Measurements from ENCODE around the gene SLFN14.
"Not testable (repeated sequence)": the region's sequence is repeated elsewhere in the genome, so short reads cannot be mapped to it uniquely, and the experiment has no call there.

The SLFN14 gene

GRCh38 chr17:35559495-35560210 lies 966 bp downstream of the SLFN14 start:
- DNase-seq (ENCODE audit: low read depth, low spot score): no peak

- no peak for DNase-seq (ENCODE audit: low read depth, low spot score)
Measured at GRCh38 chr17:35557353-35557752, 3.3 kb downstream of the SLFN14 start.

DNA sequence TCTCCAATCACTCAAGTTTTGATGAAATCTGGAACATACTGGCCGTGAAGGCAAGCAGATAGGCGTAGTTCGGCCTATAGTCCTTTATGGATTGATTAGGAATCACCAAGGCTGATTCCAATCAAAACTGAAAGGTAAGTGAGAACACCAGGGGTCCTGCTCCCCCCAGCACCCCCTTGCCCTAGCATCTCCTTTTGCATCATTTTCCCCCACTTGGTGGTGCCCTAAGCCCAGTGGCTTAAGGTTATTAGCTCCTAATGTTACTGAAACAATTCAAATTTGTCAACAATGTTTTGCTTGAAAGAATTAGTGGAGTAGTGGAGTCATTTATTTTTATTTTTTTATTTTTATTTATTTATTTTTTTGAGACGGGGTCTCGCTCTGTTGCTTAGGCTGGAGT lies 4.9 kb downstream of the SLFN14 start:
- DNase-seq (ENCODE audit: low read depth, low spot score): no peak

DNA sequence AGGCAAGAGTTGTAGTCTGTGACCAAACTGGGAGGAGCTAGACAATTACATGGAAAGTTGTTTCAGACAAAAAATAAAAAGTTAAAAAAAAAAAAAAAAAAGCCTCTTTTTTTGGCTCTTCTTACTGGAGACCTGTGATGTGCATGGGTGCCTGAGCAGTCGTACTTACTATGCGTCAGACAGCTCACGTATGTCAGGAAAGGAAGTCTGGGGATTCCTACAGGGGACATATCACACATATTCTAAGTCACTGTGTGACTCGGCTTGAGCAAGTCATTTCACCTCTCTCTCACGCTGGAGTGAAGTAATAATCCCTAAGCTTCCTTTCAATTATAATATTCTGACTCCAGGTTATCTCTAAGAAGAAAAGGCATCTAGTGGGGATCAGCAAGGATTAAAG lies 6.0 kb downstream of the SLFN14 start:
- DNase-seq (ENCODE audit: low read depth, low spot score): no peak

- DNase-seq (ENCODE audit: low read depth, low spot score): no peak
Measured at GRCh38 chr17:35553310-35553709, 7.3 kb downstream of the SLFN14 start.

DNA sequence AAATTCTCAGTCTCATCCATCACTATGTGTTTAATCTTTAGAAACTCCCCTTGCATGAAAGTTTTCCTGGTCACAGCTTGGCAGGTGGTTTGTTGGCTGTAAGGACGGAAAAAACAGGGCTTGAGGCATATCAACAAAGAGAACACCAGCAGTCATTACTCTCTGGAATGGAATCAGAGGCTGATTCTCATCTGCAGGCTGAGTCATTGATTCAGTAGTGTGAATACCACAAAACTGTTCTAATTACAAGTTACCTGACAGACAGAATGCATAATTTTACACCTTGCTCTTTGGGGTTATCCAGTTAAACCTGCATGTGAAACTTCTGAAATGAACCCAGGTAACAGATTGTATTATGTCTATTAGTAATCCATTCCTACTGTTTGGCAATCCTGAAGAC lies 11.6 kb downstream of the SLFN14 start:
- no peak for DNase-seq (ENCODE audit: low read depth, low spot score)

DNA sequence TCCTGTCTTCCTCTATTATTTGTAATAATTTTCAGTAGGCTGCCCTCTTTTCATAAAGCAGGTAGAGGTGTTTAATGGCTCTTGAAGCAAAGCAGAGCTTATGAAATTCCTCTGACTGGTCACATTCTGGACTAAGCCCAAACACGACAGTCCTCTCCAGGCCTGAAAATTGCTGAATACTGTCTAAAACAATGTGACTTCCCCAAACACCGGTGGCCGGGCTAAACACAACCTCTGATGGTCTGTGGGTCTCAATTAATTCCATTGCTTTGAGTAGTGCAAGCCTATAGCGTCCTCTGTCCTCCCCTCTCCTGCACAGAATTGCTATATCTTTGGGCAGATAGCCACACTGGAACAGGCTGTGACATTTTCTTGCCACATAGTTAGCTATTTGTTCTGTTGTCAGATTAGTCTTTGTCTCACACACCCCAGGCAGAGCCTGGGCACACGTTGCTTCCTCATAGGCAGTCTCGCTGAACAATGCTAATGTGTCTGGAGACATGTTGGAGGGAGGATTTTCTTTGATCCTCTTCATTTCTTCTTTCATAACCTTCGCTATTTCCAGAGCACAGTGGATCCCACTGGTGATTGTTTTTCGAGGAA lies 12.3 kb downstream of the SLFN14 start:
- DNase-seq (ENCODE audit: low read depth, low spot score): no peak

DNA sequence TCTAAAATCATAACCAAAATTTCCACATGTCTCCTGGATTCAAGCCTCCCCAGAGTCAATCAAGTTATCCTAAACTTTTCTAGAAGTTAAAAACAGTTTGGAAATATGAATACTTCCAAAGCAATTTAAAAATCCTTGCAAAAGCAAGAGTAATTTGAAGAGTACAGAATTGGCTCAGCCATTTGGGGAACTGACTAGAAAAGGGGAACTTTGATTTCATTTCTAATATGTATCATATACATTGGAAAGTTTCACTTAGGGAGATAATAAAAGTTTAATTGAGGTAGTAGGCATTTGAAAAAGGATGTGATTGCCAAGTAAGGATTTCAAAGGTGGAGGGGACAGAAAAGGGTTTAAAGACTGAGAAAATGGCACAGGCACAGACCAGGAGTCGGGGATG lies 14.1 kb downstream of the SLFN14 start:
- no peak for DNase-seq (ENCODE audit: low read depth, low spot score)

GRCh38 chr17:35545150-35545549 lies 15.5 kb downstream of the SLFN14 start:
- no peak for DNase-seq (ENCODE audit: low read depth, low spot score)

GRCh38 chr17:35543856-35544255 lies 16.8 kb downstream of the SLFN14 start:
- DNase-seq (ENCODE audit: low read depth, low spot score): no peak

- DNase-seq (ENCODE audit: low read depth, low spot score): no peak
Measured at GRCh38 chr17:35542990-35543389, 17.6 kb downstream of the SLFN14 start.

- DNase-seq (ENCODE audit: low read depth, low spot score): no peak
Measured at GRCh38 chr17:35541434-35541833, 19.2 kb downstream of the SLFN14 start.

GRCh38 chr17:35540589-35541404 lies 19.8 kb downstream of the SLFN14 start:
- no peak for DNase-seq (ENCODE audit: low read depth, low spot score)

DNA sequence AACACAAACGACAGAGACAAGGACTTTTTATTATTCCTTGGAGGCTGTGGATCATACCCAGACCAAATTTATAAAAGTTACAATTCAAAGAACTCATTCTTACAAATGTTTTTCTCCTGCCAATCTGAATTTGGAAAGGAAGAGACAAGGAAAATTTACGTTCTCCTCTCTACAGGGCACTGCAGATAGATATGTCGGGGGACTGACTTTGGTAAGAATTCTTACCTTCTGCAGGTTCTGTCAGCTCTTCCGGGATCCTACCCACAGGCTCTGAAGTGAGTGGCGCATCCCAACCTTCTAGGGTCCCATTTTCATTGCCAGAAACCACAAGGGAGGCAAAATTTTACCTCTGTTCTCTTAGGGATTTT lies 21.0 kb downstream of the SLFN14 start:
- DNase-seq (ENCODE audit: low read depth, low spot score): no peak

DNA sequence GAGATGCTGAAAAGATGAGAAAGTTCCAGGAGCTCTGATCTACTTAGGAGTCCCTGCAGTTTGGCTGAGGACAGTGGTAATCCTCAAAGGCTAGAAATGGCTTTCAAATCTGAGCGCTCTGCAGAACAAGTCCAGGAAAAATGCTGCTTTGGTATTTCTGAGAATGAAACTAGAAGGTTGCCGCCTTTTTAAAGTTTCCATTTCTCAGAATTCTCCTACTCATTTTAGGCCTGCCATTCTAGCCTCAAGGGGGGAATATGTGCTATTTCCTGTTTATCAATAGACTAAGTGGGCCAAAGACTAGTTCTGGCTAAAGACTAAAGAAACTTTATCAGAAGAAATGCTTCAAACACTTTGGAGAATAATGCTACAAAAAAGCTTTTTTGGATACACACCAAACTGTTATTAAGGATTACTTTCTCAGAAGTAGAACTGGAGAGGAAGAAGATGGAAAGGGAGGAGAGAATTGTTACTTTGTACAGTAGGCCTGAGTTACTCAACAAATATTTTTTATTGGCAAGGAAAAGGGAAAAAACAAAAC lies 22.9 kb downstream of the SLFN14 start, which contains the start of gene SLFN12L:
TSS of gene SLFN12L (minus strand) at position 78 of the 541 bp plus-strand sequence. CDS start 15,314 bp downstream, outside the sequence.
- peak; percentile 4 for DNase-seq (ENCODE audit: low read depth, low spot score)

- DNase-seq (ENCODE audit: low read depth, low spot score): no peak
Measured at GRCh38 chr17:35536664-35537171, 23.9 kb downstream of the SLFN14 start.

DNA sequence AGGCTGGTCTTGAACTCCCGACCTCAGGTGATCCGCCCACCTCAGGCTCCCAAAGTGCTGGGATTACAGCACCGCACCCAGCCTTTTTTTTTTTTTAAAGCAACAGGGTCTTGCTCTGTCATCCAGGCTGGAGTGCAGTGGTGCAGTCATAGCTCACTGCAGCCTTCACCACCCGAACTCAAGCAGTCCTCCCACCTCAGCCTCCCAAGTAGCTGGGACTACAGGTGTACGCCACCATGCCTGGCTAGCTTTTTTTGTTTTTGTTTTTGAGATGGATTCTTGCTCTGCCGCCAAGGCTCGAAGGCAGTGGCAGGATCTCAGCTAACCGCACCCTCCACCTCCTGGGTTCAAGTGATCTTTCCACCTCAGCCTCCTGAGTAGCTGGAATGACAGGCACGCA lies 25.2 kb downstream of the SLFN14 start:
- DNase-seq (ENCODE audit: low read depth, low spot score): not testable (repeated sequence)

- DNase-seq (ENCODE audit: low read depth, low spot score): no peak
Measured at GRCh38 chr17:35534576-35535093, 26.0 kb downstream of the SLFN14 start.

- no peak for DNase-seq (ENCODE audit: low read depth, low spot score)
Measured at GRCh38 chr17:35531160-35531559, 29.5 kb downstream of the SLFN14 start.

- no peak for DNase-seq (ENCODE audit: low read depth, low spot score)
Measured at GRCh38 chr17:35529866-35530265, 30.8 kb downstream of the SLFN14 start.

GRCh38 chr17:35529326-35529725 lies 31.3 kb downstream of the SLFN14 start:
- DNase-seq (ENCODE audit: low read depth, low spot score): not testable (repeated sequence)

- DNase-seq (ENCODE audit: low read depth, low spot score): no peak
Measured at GRCh38 chr17:35523296-35523695, 37.3 kb downstream of the SLFN14 start.

Data from activated naive CD8-positive, alpha-beta T cell treated with anti-CD3 and anti-CD28 coated beads, Interleukin-2, amount 50 U/mL, for 16 hours (primary cell).